Stimulated activated CD8-positive, alpha-beta memory T cell treated with anti-CD3 and anti-CD28 coated beads, Interleukin-12 subunit alpha, Interleukin-12 subunit beta, amount 100 ng/mL, for 24 hours (primary cell): Measurements from ENCODE around the gene TAF12.
"Not testable (repeated sequence)": the region's sequence is repeated elsewhere in the genome, so short reads cannot be mapped to it uniquely, and the experiment has no call there.

Source experiments
- DNase-seq: peaks from one replicate; pipeline ENCODE4 v3.0.0-alpha.2; 2020; ENCODE audit errors: extremely low read depth

Gene TAF12, protein sequence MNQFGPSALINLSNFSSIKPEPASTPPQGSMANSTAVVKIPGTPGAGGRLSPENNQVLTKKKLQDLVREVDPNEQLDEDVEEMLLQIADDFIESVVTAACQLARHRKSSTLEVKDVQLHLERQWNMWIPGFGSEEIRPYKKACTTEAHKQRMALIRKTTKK

DNA sequence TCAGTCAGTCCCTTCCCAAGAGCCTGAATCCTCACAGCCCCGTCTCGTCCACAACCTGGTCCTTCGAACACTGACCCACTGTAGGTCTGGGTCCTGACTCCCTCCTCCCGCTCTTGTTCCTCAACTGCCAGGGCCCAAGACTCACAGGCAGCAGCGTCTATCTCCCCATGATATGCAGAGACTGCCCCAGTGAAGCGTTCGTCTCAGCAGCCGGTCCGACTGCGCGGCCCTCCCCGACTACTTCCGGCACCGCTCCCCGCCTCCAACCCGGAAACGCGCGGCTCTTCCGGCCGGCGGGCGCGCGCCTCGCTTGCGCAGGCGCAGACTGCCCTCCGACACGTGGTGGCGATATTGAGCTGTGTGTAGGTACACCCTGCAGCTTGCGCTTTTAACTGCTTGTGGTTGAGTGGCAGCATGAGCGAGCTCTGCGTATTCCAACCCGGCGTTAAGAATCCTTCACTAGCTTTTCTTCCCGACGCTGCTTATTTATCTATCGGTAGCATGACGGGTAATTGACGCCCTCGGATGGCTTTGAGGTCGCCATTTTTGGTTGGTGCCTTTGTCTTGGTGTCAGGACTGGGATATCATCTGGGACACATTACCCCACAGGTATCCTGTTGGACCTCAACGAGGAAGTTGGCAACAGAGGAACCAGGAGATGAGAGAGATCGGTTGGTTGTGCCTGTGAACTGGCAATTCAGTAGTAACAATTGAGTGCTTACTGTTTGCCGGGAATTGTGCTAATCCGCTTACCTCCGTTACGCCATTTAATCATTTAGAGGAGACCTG, at the start of gene TAF12:
TAF12 (minus strand) TSS at position 221 of the 789 bp plus-strand sequence. CDS start 20,986 bp downstream, outside the sequence.
- DNase-seq: peak; percentile 77

GRCh38 chr1:28691627-28692026, 48.8 kb upstream of the TAF12 start:
- DNase-seq: not testable (repeated sequence)

DNA sequence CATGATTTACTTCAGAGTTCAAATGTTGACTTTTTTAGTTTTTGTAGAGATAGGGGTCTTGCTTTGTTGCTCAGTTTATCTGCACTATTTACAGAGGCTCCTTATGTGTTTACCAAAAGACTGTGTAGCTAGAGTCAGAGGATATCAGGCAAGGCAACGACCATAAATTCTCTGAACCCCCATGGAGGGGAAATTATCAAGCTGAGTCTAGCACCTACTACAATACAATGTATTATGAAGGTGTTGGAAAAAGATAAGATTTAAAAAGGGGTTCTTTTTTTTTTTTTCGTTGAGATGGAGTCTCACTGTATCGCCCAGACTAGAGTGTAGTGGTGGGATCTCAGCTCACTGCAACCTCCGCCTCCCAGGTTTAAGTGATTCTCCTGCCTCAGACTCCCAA, 42.1 kb upstream of the TAF12 start:
- DNase-seq: no peak

DNA sequence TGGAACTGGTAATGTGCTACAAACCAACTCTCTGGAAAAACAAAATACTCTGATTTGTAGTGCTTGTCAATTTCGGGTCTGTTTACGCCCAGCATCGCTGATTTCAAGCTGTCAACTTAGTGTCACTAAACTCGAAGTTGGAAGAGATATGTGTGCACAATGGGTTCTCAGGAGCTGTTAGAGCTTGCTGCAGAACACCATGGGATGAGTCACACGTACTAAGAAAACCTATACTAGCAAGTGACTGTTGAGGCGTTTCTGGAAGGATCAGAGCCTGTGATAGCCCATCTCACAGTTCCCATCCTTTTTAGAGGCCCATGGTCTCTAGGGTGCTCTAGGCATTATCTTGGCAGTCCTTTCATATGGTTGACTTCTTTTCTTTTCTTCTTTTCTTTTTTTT, 40.0 kb upstream of the TAF12 start:
- no peak for DNase-seq

DNA sequence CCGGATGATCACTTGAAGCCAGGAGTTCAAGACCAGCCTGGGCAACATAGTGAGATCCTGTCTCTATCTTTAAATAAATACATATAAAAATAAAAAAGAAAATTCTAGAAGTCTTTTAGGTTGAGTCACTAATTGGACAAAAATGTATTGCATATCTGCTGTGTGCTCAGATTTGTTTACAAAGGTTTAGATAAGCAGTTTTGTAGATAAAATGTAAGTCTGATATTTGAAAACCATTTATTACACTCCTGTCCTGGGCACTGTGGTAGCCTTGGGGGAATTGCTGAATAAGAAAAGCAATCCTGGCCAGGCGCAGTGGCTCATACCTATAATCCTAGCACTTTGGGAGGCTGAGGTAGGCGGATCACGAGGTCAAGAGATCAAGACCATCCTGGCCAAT, 37.3 kb upstream of the TAF12 start:
- DNase-seq: no peak

GRCh38 chr1:28675924-28676257, 33.0 kb upstream of the TAF12 start:
- DNase-seq: no peak

DNA sequence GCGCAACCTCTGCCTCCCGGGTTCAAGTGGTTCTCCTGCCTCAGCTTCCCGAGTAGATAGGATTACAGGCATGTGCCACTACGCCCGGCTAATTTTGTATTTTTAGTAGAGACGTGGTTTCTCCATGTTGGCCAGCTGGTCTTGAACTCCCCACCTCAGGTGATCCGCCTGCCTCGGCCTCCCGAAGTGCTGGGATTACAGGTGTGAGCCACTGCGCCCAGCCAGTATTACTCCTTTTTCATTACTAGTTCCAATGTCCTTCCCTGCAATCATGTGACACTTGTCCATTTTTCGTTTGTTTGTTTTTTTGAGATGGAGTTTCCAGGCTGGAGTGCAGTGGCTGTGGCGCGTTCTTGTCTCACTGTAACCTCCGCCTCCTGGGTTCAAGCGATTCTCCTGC, 30.1 kb upstream of the TAF12 start:
- not testable (repeated sequence) for DNase-seq

DNA sequence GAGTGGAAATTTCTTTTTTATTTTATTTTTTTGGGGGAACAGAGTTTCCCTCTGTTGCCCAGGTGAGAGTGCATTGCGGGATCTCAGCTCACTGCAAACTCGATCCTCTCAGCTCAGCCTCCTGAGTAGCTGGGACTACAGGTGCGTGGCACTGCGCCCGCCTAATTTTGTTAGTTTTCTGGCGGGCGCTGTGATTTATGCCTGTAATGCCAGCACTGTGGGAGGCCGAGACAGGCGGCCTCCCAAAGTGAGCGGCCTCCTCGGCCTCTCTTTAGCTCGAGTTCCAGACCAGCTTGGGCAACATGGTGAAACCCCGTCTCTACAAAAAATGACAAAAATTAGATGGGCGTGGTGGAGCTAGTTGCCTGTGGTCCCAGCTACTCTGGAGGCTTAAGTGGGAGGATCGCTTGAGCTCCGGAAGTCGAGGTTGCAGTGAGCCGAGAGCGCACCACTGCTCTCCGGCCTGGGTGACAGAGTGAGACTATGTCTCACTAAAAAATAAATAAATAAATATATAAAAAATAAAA, 28.4 kb upstream of the TAF12 start:
- no peak for DNase-seq

- DNase-seq: peak; percentile 42
Observed at GRCh38 chr1:28668956-28669723, 26.3 kb upstream of the TAF12 start.

GRCh38 chr1:28668191-28668955, 25.5 kb upstream of the TAF12 start, which contains the start of gene GMEB1:
TSS of gene GMEB1 (plus strand) at chr1:28668784. CDS start at chr1:28683613, 14,829 bp downstream.
- DNase-seq: peak; percentile 70

DNA sequence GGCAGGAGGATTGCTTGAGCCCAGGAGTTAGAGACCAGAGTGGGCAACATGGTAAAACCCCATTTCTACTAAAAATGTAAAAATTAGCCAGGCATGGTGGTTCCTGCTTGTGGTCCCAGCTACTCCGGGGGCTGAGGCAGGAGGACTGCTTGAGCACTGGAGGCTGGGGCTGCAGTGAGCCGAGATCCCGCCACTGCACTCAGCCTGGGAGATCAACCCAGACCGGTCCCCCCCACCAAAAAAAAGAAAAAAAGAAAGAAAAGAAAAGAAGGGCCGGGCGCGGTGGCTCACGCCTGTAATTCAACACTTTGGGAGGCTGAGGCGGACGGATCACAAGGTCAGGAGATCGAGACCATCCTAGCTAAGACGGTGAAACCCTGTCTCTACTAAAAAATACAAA, 23.9 kb upstream of the TAF12 start:
- no peak for DNase-seq

GRCh38 chr1:28663871-28664470, 21.1 kb upstream of the TAF12 start:
- no peak for DNase-seq

DNA sequence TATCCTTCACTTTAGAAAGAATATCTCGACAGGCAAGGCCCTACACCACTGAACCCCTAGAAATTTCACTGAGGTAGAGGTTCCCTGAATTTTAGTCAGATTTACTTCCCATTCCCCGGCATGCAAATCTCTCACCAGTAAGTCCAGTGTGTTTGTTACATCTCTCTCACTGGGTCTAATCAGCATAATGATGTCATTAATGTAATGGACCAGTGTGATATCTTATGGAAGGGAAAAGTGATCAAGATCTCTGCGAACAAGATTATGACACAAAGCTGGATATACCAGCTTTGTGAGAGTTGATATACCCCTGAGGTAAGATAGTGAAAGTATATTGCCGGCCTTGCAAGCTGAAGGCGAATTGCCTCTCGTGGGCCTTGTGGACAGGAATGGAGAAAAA, 13.5 kb upstream of the TAF12 start:
- no peak for DNase-seq

- not testable (repeated sequence) for DNase-seq
Observed at GRCh38 chr1:28655448-28656311, 12.8 kb upstream of the TAF12 start.

- not testable (repeated sequence) for DNase-seq
Observed at GRCh38 chr1:28653870-28654269, 11.0 kb upstream of the TAF12 start.

GRCh38 chr1:28653063-28653462, 10.2 kb upstream of the TAF12 start:
- DNase-seq: not testable (repeated sequence)

- peak; percentile 76 for DNase-seq
Observed at GRCh38 chr1:28648474-28649198, 5.8 kb upstream of the TAF12 start, which contains the start of gene RNU11. TSS of gene RNU11 (plus strand) at chr1:28648600.

DNA sequence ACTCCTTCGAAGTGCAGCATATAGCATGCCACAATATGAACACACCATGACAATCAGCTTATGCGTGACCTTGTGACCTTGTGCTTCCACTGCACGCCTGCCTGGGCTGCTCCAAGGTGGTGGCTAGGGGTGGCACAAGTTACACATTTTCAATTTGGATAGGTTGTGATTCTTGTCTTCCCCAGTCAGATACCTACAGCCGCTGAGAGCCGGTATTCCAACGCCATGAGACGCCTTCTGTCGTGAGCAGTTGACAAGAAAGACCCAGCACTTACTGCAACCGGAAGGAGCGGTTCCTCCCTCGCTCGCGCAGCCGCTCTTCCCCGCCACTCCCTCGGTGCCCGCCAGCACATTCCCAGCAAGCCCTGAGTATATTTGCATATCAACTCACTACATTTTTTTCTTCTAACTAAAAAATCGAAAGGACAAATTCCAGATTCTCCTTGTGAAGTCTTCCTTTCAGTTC, 5.2 kb upstream of the TAF12 start:
- DNase-seq: peak; percentile 72

- DNase-seq: no peak
Observed at GRCh38 chr1:28646040-28646439, 3.2 kb upstream of the TAF12 start.
